ENCODE data around the gene ELOF1. TPM values are rescaled to one million over a fixed set of nuclear protein-coding genes. Genes with fewer than 3 reads are reported as not detected.

Gene ELOF1
- total and polyA plus RNA-seq, 2 donors (not counting 3 experiments of a cell fraction or from before 2014, with no cell fraction given) = 49.9 to 80.2 TPM

DNA sequence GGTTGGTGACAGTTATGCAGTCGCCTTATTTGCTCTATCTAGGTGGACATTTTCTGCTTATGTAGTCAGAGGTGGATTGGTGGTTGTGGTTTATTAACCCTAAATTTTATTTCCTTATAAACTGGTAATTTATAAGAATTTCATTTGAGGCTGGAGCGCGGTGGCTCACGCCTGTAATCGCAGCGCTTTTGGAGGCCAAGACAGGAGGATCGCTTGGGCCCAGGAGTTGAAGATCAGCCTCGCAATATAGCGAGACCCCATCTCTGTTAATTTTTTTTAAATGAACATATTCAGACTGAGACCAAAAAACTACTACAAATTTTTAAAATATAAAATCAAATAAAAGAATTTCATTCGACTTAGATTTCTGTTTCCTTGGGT is 39.1 kb upstream of the ELOF1 start:
- Histone ChIP-seq H3K9ac (replicated peaks; ENCODE audit: extremely low read depth, insufficient read depth, low read length) (peak overlapping the region; percentile 94), H3K27me3 (ENCODE audit: control insufficient read depth in 2 of 2, insufficient read depth in 2 of 2, low read length in 2 of 2) (no peaks in the 10 kb centered on the region), H3K9me1 (replicated peaks; ENCODE audit: control insufficient read depth, extremely low read depth, insufficient read depth, low read length) (no peaks in the 10 kb centered on the region), H3K79me2 (ENCODE audit: control insufficient read depth, insufficient read depth, low read length) (peaks cover 51% of the 10 kb centered on the region), H3K4me3 (replicated peaks in 1 of 3; ENCODE audit: insufficient read depth in 1 of 3, low read depth in 1 of 3, low read length in 3 of 3) (peak overlapping the region; percentile 94 to 97 (median 95)), H4K20me1 (replicated peaks; ENCODE audit: control insufficient read depth, extremely low read depth, insufficient read depth, low read length) (no peaks in the 10 kb centered on the region), H3K4me1 (ENCODE audit: control insufficient read depth, extremely low read depth, insufficient read depth, low read length) (peaks cover 8% of the 10 kb centered on the region), H3K9me3 (replicated peaks; ENCODE audit: control insufficient read depth, insufficient read depth, low read length) (no peaks in the 10 kb centered on the region), H2AFZ (ENCODE audit: low read depth, low read length) (no peak overlapping the region), H3K27ac (ENCODE audit: insufficient read depth, low read depth, low read length) (peak overlapping the region; percentile 84), H3K36me3 (ENCODE audit: control insufficient read depth in 2 of 2, extremely low read depth in 1 of 2, insufficient read depth in 2 of 2, low read length in 2 of 2) (no peaks in the 10 kb centered on the region), H3K4me2 (ENCODE audit: insufficient read depth, low read length) (peak overlapping the region; percentile 76)
- DNase-seq (ENCODE audit: low read depth, low spot score) (no peak), FAIRE-seq (no peak)
- BruUV-seq (replicated peaks) = TSS peak; percentile 39
- TF ChIP-seq POLR2AphosphoS5 (IDR thresholded peaks at IDR 0.05; ENCODE audit: insufficient read depth, low read depth, low read length) (no peak), MYC (IDR thresholded peaks at IDR 0.05; ENCODE audit: low read depth, low read length) (no peak), POLR2A (IDR thresholded peaks at IDR 0.05; ENCODE audit: low read depth, low read length) (no peak), JUN (IDR thresholded peaks at IDR 0.05; ENCODE audit: borderline replicate concordance, insufficient read depth, insufficient read length, low read depth) (no peak), EZH2 (IDR thresholded peaks at IDR 0.05; ENCODE audit: borderline replicate concordance, low read depth, low read length, severe bottlenecking) (no peak), FOS (IDR thresholded peaks at IDR 0.05; ENCODE audit: borderline replicate concordance, insufficient read depth, low read length) (no peak), GATA2 (IDR thresholded peaks at IDR 0.05; ENCODE audit: insufficient read depth, insufficient read length, low read depth, low read length) (no peak)
- TF ChIP-seq, protein P1, sequence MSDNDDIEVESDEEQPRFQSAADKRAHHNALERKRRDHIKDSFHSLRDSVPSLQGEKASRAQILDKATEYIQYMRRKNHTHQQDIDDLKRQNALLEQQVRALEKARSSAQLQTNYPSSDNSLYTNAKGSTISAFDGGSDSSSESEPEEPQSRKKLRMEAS (IDR thresholded peaks at IDR 0.05; ENCODE audit: insufficient read depth, insufficient read length) = no peak
- TF ChIP-seq, protein P2, sequence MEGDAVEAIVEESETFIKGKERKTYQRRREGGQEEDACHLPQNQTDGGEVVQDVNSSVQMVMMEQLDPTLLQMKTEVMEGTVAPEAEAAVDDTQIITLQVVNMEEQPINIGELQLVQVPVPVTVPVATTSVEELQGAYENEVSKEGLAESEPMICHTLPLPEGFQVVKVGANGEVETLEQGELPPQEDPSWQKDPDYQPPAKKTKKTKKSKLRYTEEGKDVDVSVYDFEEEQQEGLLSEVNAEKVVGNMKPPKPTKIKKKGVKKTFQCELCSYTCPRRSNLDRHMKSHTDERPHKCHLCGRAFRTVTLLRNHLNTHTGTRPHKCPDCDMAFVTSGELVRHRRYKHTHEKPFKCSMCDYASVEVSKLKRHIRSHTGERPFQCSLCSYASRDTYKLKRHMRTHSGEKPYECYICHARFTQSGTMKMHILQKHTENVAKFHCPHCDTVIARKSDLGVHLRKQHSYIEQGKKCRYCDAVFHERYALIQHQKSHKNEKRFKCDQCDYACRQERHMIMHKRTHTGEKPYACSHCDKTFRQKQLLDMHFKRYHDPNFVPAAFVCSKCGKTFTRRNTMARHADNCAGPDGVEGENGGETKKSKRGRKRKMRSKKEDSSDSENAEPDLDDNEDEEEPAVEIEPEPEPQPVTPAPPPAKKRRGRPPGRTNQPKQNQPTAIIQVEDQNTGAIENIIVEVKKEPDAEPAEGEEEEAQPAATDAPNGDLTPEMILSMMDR (IDR thresholded peaks at IDR 0.05; ENCODE audit: extremely low read depth in 1 of 2, insufficient read depth in 1 of 2, low read depth in 1 of 2, low read length in 2 of 2) = no peak
- dilution Hi-C loops (cut with MboI; ENCODE audit: extremely low pct_ligation_motif_present, low sequenced_read_pairs) (no loop called here), intact Hi-C loops (cut with micrococcal nuclease) (loop anchor here (5.0 to 10.0 kb wide), 2 partner anchors 139 to 387 kb away; partner anchors contain the start of gene ZNF823)
- POLR2A ChIA-PET = no interaction called here
- CTCF ChIA-PET = no interaction called here
